Measurements from ENCODE around the gene PAIP2B. TPM values are rescaled to one million over a fixed set of nuclear protein-coding genes. Genes with fewer than 3 reads are reported as not detected.
A peak's percentile ranks its signal among the peaks of the same experiment; 100 is the strongest.

PAIP2B gene
- total RNA-seq, 1 experiment from 2014 or later, result 1.4 TPM

DNA sequence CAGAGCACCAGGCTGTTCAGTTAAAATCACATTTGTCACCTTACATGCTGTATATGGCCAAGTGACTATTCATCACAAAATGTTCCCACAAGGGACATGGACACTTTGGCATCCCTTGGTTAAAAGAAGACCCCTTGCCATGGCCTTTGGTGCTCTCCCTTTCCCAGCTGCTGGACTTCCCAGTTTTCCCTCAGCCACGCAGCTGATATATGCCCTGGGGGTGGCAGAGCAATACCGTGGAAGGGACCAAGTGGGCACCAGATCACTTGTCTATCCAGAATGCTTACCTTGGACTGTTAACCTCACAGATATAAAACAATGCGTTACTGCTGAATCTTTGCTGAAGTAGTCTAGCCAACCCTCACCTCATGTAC is 35.3 kb downstream of the PAIP2B start:
- no peaks in the 10 kb centered on the region for H3K36me3 ChIP-seq (ENCODE audit: control insufficient read depth, insufficient read depth, low read length)
- no peaks in the 10 kb centered on the region for H3K9me3 ChIP-seq (ENCODE audit: control insufficient read depth, insufficient read depth, low read depth, low read length)
- CTCF ChIA-PET, result no interaction called here
- POLR2A ChIA-PET, result no interaction called here
- H3K4me1 ChIP-seq (ENCODE audit: control insufficient read depth, insufficient read depth, low read length), result no peaks in the 10 kb centered on the region
- intact Hi-C loops (cut with micrococcal nuclease; ENCODE audit: unreplicated experiment), result no loop called here
- no peak for DNase-seq (ENCODE audit: low read depth, low spot score)
- no TSS peak for BruUV-seq (replicated peaks)
- ATAC-seq, result no peak
- in situ Hi-C loops (cut with HindIII; ENCODE audit: low pct_unique_long_range_greater_than_20kb, low sequenced_read_pairs), result no loop called here
- no peak overlapping the region for H3K27ac ChIP-seq (ENCODE audit: low read length)
- no peak for TF ChIP-seq POLR2AphosphoS5 (IDR thresholded peaks at IDR 0.05; ENCODE audit: low read depth, low read length)
- TF ChIP-seq, protein P1, sequence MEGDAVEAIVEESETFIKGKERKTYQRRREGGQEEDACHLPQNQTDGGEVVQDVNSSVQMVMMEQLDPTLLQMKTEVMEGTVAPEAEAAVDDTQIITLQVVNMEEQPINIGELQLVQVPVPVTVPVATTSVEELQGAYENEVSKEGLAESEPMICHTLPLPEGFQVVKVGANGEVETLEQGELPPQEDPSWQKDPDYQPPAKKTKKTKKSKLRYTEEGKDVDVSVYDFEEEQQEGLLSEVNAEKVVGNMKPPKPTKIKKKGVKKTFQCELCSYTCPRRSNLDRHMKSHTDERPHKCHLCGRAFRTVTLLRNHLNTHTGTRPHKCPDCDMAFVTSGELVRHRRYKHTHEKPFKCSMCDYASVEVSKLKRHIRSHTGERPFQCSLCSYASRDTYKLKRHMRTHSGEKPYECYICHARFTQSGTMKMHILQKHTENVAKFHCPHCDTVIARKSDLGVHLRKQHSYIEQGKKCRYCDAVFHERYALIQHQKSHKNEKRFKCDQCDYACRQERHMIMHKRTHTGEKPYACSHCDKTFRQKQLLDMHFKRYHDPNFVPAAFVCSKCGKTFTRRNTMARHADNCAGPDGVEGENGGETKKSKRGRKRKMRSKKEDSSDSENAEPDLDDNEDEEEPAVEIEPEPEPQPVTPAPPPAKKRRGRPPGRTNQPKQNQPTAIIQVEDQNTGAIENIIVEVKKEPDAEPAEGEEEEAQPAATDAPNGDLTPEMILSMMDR (IDR thresholded peaks at IDR 0.05), result no peak
- no peak for TF ChIP-seq TCF7L2 (IDR thresholded peaks at IDR 0.05; ENCODE audit: low read depth, low read length)
- TF ChIP-seq, protein P2, sequence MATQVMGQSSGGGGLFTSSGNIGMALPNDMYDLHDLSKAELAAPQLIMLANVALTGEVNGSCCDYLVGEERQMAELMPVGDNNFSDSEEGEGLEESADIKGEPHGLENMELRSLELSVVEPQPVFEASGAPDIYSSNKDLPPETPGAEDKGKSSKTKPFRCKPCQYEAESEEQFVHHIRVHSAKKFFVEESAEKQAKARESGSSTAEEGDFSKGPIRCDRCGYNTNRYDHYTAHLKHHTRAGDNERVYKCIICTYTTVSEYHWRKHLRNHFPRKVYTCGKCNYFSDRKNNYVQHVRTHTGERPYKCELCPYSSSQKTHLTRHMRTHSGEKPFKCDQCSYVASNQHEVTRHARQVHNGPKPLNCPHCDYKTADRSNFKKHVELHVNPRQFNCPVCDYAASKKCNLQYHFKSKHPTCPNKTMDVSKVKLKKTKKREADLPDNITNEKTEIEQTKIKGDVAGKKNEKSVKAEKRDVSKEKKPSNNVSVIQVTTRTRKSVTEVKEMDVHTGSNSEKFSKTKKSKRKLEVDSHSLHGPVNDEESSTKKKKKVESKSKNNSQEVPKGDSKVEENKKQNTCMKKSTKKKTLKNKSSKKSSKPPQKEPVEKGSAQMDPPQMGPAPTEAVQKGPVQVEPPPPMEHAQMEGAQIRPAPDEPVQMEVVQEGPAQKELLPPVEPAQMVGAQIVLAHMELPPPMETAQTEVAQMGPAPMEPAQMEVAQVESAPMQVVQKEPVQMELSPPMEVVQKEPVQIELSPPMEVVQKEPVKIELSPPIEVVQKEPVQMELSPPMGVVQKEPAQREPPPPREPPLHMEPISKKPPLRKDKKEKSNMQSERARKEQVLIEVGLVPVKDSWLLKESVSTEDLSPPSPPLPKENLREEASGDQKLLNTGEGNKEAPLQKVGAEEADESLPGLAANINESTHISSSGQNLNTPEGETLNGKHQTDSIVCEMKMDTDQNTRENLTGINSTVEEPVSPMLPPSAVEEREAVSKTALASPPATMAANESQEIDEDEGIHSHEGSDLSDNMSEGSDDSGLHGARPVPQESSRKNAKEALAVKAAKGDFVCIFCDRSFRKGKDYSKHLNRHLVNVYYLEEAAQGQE (IDR thresholded peaks at IDR 0.05; ENCODE audit: insufficient read depth in 1 of 2, low read depth in 2 of 2, low read length in 1 of 2), result no peak
- no peak for TF ChIP-seq SIN3A (IDR thresholded peaks at IDR 0.05; ENCODE audit: borderline replicate concordance, insufficient read depth, low read depth, low read length)
- peaks cover 7% of the 10 kb centered on the region; the same call in 1 of the 2 replicates for H3K27me3 ChIP-seq (ENCODE audit: control insufficient read depth, insufficient read depth, low read length)
- no peak overlapping the region for H3K4me3 ChIP-seq (ENCODE audit: low read depth in 2 of 2, low read length in 2 of 2)

DNA sequence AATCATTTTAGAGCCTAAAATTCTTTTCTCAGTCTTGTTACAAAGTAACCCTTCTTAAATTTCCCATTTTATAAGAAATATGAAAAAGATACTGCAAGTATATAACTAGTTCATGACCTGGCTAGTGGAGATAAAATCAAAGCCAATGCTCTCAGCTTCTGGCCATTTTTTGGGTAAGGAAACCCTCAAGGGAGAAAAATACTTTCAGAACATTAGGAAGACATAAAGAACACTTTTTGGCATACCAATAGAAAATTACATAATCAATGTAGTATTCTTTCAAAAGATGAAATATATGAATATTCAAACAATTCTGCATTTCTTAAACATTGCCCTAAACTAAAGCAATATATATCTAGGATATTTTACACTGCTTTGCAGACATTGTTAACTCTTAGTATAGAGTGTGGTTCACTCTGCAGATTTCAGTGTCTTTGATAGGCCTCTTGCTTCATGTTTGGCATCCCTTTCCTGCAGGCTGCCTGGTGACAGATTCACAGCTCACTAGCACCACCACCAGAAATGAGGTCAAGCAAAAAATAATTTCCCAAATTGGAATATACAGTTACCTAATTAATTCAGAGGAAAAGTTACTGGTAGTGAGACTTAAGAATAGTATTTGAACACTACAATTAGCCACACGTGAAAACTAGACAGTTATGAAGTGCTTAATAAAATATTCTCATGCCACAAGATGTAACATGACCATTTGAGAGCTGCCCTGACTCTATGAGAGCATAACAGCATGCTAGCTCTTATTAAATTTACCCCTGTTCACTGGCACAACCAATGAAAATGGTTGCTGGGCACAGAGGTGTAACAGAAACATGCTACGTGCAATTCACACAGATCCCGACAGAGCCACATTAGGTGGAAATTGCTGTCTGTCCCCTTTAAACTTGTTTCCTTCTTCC is 36.0 kb downstream of the PAIP2B start:
- ATAC-seq (no peak), DNase-seq (ENCODE audit: low read depth, low spot score) (no peak)
- H3K27ac ChIP-seq (ENCODE audit: low read length), result no peak overlapping the region
- ChIA-PET CTCF (no interaction called here), POLR2A (no interaction called here)
- H3K4me3 ChIP-seq (ENCODE audit: low read depth in 2 of 2, low read length in 2 of 2), result no peak overlapping the region
- no TSS peak for BruUV-seq (replicated peaks)
- H3K4me1 ChIP-seq (ENCODE audit: control insufficient read depth, insufficient read depth, low read length), result no peaks in the 10 kb centered on the region
- no peaks in the 10 kb centered on the region for H3K36me3 ChIP-seq (ENCODE audit: control insufficient read depth, insufficient read depth, low read length)
- intact Hi-C loops (cut with micrococcal nuclease; ENCODE audit: unreplicated experiment) (no loop called here), in situ Hi-C loops (cut with HindIII; ENCODE audit: low pct_unique_long_range_greater_than_20kb, low sequenced_read_pairs) (no loop called here)
- H3K9me3 ChIP-seq (ENCODE audit: control insufficient read depth, insufficient read depth, low read depth, low read length), result no peaks in the 10 kb centered on the region
- TF ChIP-seq, protein P1 (IDR thresholded peaks at IDR 0.05), result peak; percentile 63
- TF ChIP-seq, protein P2 (IDR thresholded peaks at IDR 0.05; ENCODE audit: insufficient read depth in 1 of 2, low read depth in 2 of 2, low read length in 1 of 2), result no peak
- peaks cover 7% of the 10 kb centered on the region; the same call in 1 of the 2 replicates for H3K27me3 ChIP-seq (ENCODE audit: control insufficient read depth, insufficient read depth, low read length)

Measured in Panc1 (cell line).